D341Med (cell line): ENCODE results near the gene INAFM1.
A peak's percentile ranks its signal among the peaks of the same experiment; 100 is the strongest.
"Not testable (repeated sequence)": the region's sequence is repeated elsewhere in the genome, so short reads cannot be mapped to it uniquely, and the experiment has no call there.

ENCODE experiments used
- DNase-seq: peaks from one replicate; pipeline ENCODE4 v3.0.0; 2012; ENCODE audit warnings: low spot score

INAFM1 gene

GRCh38 chr19:47240996-47241918 lies 33.4 kb upstream of the INAFM1 start:
- peak; percentile 58 for DNase-seq

GRCh38 chr19:47241919-47242577 lies 32.6 kb upstream of the INAFM1 start:
- no peak for DNase-seq

- DNase-seq, result no peak
Observed at GRCh38 chr19:47243364-47243775, 31.3 kb upstream of the INAFM1 start.

- DNase-seq, result peak; percentile 92
Observed at GRCh38 chr19:47243776-47244547, 30.7 kb upstream of the INAFM1 start.

- peak; percentile 76 for DNase-seq
Observed at GRCh38 chr19:47247308-47247990, 27.2 kb upstream of the INAFM1 start.

GRCh38 chr19:47253016-47253415 lies 21.7 kb upstream of the INAFM1 start:
- DNase-seq, result not testable (repeated sequence)

GRCh38 chr19:47253467-47253881 lies 21.2 kb upstream of the INAFM1 start:
- no peak for DNase-seq

- DNase-seq, result no peak
Observed at GRCh38 chr19:47253970-47254369, 20.7 kb upstream of the INAFM1 start.

GRCh38 chr19:47255879-47256692 lies 18.6 kb upstream of the INAFM1 start, which contains the start of gene CCDC9:
Gene CCDC9 (plus strand): TSS chr19:47256525. CDS start chr19:47258401, 1,876 bp downstream.
- DNase-seq, result no peak

- DNase-seq, result peak; percentile 96
Observed at GRCh38 chr19:47256693-47257410, 17.8 kb upstream of the INAFM1 start.

- no peak for DNase-seq
Observed at GRCh38 chr19:47257411-47258169, 17.1 kb upstream of the INAFM1 start.

GRCh38 chr19:47258434-47258833 lies 16.3 kb upstream of the INAFM1 start:
- DNase-seq, result no peak

- no peak for DNase-seq
Observed at GRCh38 chr19:47258895-47259555, 15.7 kb upstream of the INAFM1 start.

- no peak for DNase-seq
Observed at GRCh38 chr19:47260476-47260875, 14.2 kb upstream of the INAFM1 start.

GRCh38 chr19:47261946-47262793 lies 12.5 kb upstream of the INAFM1 start:
- DNase-seq, result not testable (repeated sequence)

GRCh38 chr19:47264629-47265028 lies 10.1 kb upstream of the INAFM1 start:
- no peak for DNase-seq

GRCh38 chr19:47266401-47266941 lies 8.2 kb upstream of the INAFM1 start:
- no peak for DNase-seq

GRCh38 chr19:47267350-47267759 lies 7.3 kb upstream of the INAFM1 start:
- peak; percentile 66 for DNase-seq
